OCI-LY1 (cell line): ENCODE data around the gene LENG1.

Source experiments
- H2AFZ ChIP-seq: fragments of 200-600 bp; sonication (generic), shearing (Covaris generic); 2 replicates; pipeline ENCODE4 v1.6.0; 2014; ENCODE audit warnings: antibody characterized with exemption, mild to moderate bottlenecking, low read length
- H3F3A ChIP-seq: fragments of 200-600 bp; sonication (generic), shearing (Covaris generic); 2 replicates; pipeline ENCODE4 v1.6.0; 2014; ENCODE audit warnings: mild to moderate bottlenecking, antibody characterized with exemption, low read length, moderate library complexity; ENCODE audit not compliant: insufficient read depth
- H3K27ac ChIP-seq: fragments of 200-600 bp; sonication (generic); 2 replicates; pipeline ENCODE4 v1.5.1; 2014; ENCODE audit warnings: low read length, mixed run types, mild to moderate bottlenecking, low read depth; ENCODE audit not compliant: poor library complexity, severe bottlenecking
- H3K27me3 ChIP-seq: fragments of 200-600 bp; sonication (generic); 2 replicates; pipeline ENCODE4 v1.6.0; 2014; ENCODE audit warnings: antibody characterized with exemption, mild to moderate bottlenecking, low read length, moderate library complexity; ENCODE audit not compliant: insufficient read depth
- H3K36me3 ChIP-seq: fragments of 200-600 bp; sonication (generic); 2 replicates; pipeline ENCODE4 v1.6.1; 2014; ENCODE audit warnings: mild to moderate bottlenecking, antibody characterized with exemption, low read length, moderate library complexity, mixed read lengths; ENCODE audit not compliant: insufficient read depth
- H3K4me1 ChIP-seq: fragments of 200-600 bp; sonication (generic); 2 replicates; pipeline ENCODE4 v1.5.1; 2014; ENCODE audit warnings: mild to moderate bottlenecking, low read length, moderate library complexity; ENCODE audit not compliant: insufficient read depth, severe bottlenecking
- H3K4me2 ChIP-seq: fragments of 200-600 bp; sonication (generic), shearing (Covaris generic); 2 replicates; pipeline ENCODE4 v1.6.1; 2014; ENCODE audit warnings: low read length
- H3K4me3 ChIP-seq: fragments of 200-600 bp; sonication (generic); 2 replicates; pipeline ENCODE4 v1.5.1; 2014; ENCODE audit warnings: low read length, low read depth, mild to moderate bottlenecking, mixed read lengths; ENCODE audit not compliant: poor library complexity, severe bottlenecking
- H3K79me2 ChIP-seq: fragments of 200-600 bp; shearing (Covaris generic); 2 replicates; pipeline ENCODE4 v1.6.1; 2016; ENCODE audit warnings: mixed run types, low read length, mixed read lengths; ENCODE audit not compliant: insufficient read depth
- H3K9ac ChIP-seq: fragments of 200-600 bp; sonication (generic), shearing (Covaris generic); 2 replicates; pipeline ENCODE4 v1.6.1; 2014; ENCODE audit warnings: mild to moderate bottlenecking, low read length, mixed read lengths
- H3K9me2 ChIP-seq: fragments of 200-600 bp; sonication (generic), shearing (Covaris generic); 2 replicates; pipeline ENCODE4 v1.6.1; 2014; ENCODE audit warnings: low read depth, mild to moderate bottlenecking, low read length, mixed read lengths
- H3K9me3 ChIP-seq: fragments of 200-600 bp; shearing (Covaris generic); 2 replicates; pipeline ENCODE4 v1.6.1; 2014; ENCODE audit warnings: low read length, mixed read lengths
- H4K20me1 ChIP-seq: fragments of 200-600 bp; sonication (generic), shearing (Covaris generic); 2 replicates; pipeline ENCODE4 v1.6.0; 2016; ENCODE audit warnings: mild to moderate bottlenecking, low read length; ENCODE audit not compliant: insufficient read depth
- CTCF ChIP-seq: fragments of 200-600 bp; sonication (generic), shearing (Covaris generic); IDR thresholded peaks from 2 replicates; pipeline ENCODE4 v1.5.1; 2017; ENCODE audit warnings: mild to moderate bottlenecking, antibody characterized with exemption, low read length, moderate library complexity, mixed read lengths
- EZH2 ChIP-seq: fragments of 200-600 bp; sonication (generic), shearing (Covaris generic); IDR thresholded peaks from 2 replicates; pipeline ENCODE4 v1.8.0; 2017; ENCODE audit warnings: borderline replicate concordance, mixed run types, mild to moderate bottlenecking, antibody characterized with exemption, low read length, moderate library complexity, mixed read lengths

LENG1 gene

GRCh38 chr19:54151362-54152035, 8.0 kb downstream of the LENG1 start:
- Histone ChIP-seq H3K4me1 (no peaks in the 10 kb centered on the region), H3K9me2 (no peaks in the 10 kb centered on the region), H2AFZ (no peak overlapping the region), H3F3A (no peaks in the 10 kb centered on the region), H3K27ac (no peak overlapping the region), H3K9me3 (no peaks in the 10 kb centered on the region), H3K79me2 (no peaks in the 10 kb centered on the region), H4K20me1 (no peaks in the 10 kb centered on the region), H3K27me3 (no peaks in the 10 kb centered on the region), H3K4me2 (no peak overlapping the region), H3K9ac (no peak overlapping the region), H3K4me3 (no peak overlapping the region), H3K36me3 (peaks cover 98% of the 10 kb centered on the region)
- TF ChIP-seq EZH2 (no peak), CTCF (no peak)

GRCh38 chr19:54149021-54149812, 10.3 kb downstream of the LENG1 start:
- no peak overlapping the region for H3K27ac ChIP-seq
- H3K4me1 ChIP-seq: no peaks in the 10 kb centered on the region
- H3K36me3 ChIP-seq: peaks cover 98% of the 10 kb centered on the region
- no peaks in the 10 kb centered on the region for H3F3A ChIP-seq
- H3K27me3 ChIP-seq: no peaks in the 10 kb centered on the region
- H3K9ac ChIP-seq: no peak overlapping the region
- H3K79me2 ChIP-seq: no peaks in the 10 kb centered on the region
- H3K9me2 ChIP-seq: no peaks in the 10 kb centered on the region
- H4K20me1 ChIP-seq: no peaks in the 10 kb centered on the region
- no peaks in the 10 kb centered on the region for H3K9me3 ChIP-seq
- no peak overlapping the region for H2AFZ ChIP-seq
- no peak overlapping the region for H3K4me3 ChIP-seq
- H3K4me2 ChIP-seq: no peak overlapping the region
- TF ChIP-seq CTCF (no peak), EZH2 (no peak)

GRCh38 chr19:54148158-54148557, 11.4 kb downstream of the LENG1 start:
- Histone ChIP-seq H3K36me3 (peaks cover 98% of the 10 kb centered on the region), H3K4me3 (no peak overlapping the region), H3K27me3 (no peaks in the 10 kb centered on the region), H3K9ac (no peak overlapping the region), H3K4me2 (no peak overlapping the region), H3K4me1 (no peaks in the 10 kb centered on the region), H3K79me2 (no peaks in the 10 kb centered on the region), H4K20me1 (no peaks in the 10 kb centered on the region), H3K9me2 (no peaks in the 10 kb centered on the region), H3K27ac (no peak overlapping the region), H3K9me3 (no peaks in the 10 kb centered on the region), H3F3A (no peaks in the 10 kb centered on the region), H2AFZ (no peak overlapping the region)
- no peak for TF ChIP-seq CTCF
- no peak for TF ChIP-seq EZH2
